Stimulated activated CD4-positive, alpha-beta T cell treated with anti-CD3 and anti-CD28 coated beads, TNF-alpha, amount 100 ng/mL, for 1 hour (primary cell): Measurements from ENCODE around the gene DCC.
"Not testable (repeated sequence)": the region's sequence is repeated elsewhere in the genome, so short reads cannot be mapped to it uniquely, and the experiment has no call there.

Experiments
- DNase-seq, 3 donors: peaks; one replicate each; pipeline ENCODE4 v3.0.0-alpha.2; 2020; ENCODE audit warnings: low read depth in 3 of 3, low spot score in 1 of 3

Gene DCC

GRCh38 chr18:52349498-52349897, 9.5 kb downstream of the DCC start:
- no peak for DNase-seq

- DNase-seq: no peak
Observed at GRCh38 chr18:52352920-52353319, 12.9 kb downstream of the DCC start.

GRCh38 chr18:52353589-52353988, 13.6 kb downstream of the DCC start:
- DNase-seq: no peak

- DNase-seq: no peak
Observed at GRCh38 chr18:52363861-52364260, 23.9 kb downstream of the DCC start.

- not testable (repeated sequence) for DNase-seq
Observed at GRCh38 chr18:52366851-52367250, 26.9 kb downstream of the DCC start.

- DNase-seq: no peak
Observed at GRCh38 chr18:52367953-52368742, 28.2 kb downstream of the DCC start.

GRCh38 chr18:52370841-52371240, 30.8 kb downstream of the DCC start:
- no peak for DNase-seq

- no peak for DNase-seq
Observed at GRCh38 chr18:52376104-52376503, 36.1 kb downstream of the DCC start.

GRCh38 chr18:52377094-52377493, 37.1 kb downstream of the DCC start:
- DNase-seq: no peak

- DNase-seq: no peak
Observed at GRCh38 chr18:52386306-52386705, 46.3 kb downstream of the DCC start.

- no peak for DNase-seq
Observed at GRCh38 chr18:52387175-52387574, 47.2 kb downstream of the DCC start.

- DNase-seq: no peak
Observed at GRCh38 chr18:52391810-52392559, 52.0 kb downstream of the DCC start.

- no peak for DNase-seq
Observed at GRCh38 chr18:52394602-52395001, 54.6 kb downstream of the DCC start.

- DNase-seq: no peak
Observed at GRCh38 chr18:52395146-52395852, 55.3 kb downstream of the DCC start.

GRCh38 chr18:52401236-52401635, 61.2 kb downstream of the DCC start:
- DNase-seq: no peak

GRCh38 chr18:52402814-52403213, 62.8 kb downstream of the DCC start:
- DNase-seq: no peak

GRCh38 chr18:52403291-52404021, 63.5 kb downstream of the DCC start:
- DNase-seq: no peak

GRCh38 chr18:52408800-52409302, 68.9 kb downstream of the DCC start:
- DNase-seq: no peak

- no peak for DNase-seq
Observed at GRCh38 chr18:52409727-52410126, 69.7 kb downstream of the DCC start.

- no peak for DNase-seq
Observed at GRCh38 chr18:52415131-52415530, 75.1 kb downstream of the DCC start.

- DNase-seq: no peak
Observed at GRCh38 chr18:52422985-52423601, 83.1 kb downstream of the DCC start.
